Lower leg skin (tissue), 3 donors: ENCODE data around the gene NPIPB8.

ENCODE experiments used
- CTCF ChIP-seq, 3 donors: fragments of 450-650 bp; IDR thresholded peaks; one replicate each; pipeline ENCODE4 v1.5.1; 2016; ENCODE audit warnings: antibody characterized with exemption in 3 of 3, mild to moderate bottlenecking in 3 of 3, moderate library complexity in 2 of 3
- POLR2A ChIP-seq, 2 donors: fragments of 450-650 bp; IDR thresholded peaks; one replicate each; pipeline ENCODE4 v1.6.1; 2016 to 2017; ENCODE audit warnings: antibody characterized with exemption in 2 of 2, mild to moderate bottlenecking in 1 of 2, moderate library complexity in 1 of 2

DNA sequence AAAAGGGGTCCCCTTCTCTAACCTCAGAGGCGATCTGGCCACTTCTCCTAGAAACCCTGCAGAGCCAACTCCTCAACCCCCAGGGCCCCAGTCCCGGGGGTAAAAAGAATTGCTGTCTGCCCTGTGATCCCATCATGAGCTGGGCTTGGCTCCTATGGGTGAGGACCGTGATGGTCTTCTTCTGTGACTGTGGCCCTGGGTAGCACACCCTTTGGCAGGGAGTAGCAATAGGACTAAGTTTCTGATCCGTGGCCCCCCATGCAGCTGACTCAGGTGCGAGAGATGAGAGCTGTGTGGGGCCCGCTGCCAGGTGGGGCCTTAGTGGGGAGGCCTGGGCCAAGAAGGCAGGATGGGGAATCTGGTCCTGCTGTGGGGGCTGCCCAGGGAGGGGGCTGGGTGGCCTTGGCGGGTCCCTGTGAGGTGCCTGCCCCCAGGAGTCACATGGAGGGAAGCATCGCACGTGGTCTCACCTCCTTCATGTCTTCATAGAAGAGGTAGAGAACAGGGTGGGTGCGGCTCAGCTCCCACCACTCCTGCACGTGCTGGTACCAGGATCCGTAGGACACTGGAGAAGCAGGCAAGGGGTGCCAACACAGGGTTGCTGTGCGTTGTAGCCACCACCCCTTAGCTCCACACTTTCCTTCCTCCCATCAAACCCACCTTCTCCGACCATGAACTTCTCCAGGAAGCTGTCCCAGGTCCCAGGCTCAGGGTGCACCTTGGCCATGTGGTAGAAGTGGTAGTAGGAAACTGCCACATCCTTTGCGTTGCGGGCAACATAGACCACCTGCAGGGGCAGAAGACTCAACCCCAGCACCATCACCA is 31.4 kb upstream of the NPIPB8 start:
- TF ChIP-seq CTCF (IDR thresholded peaks at IDR 0.05) (no peak), POLR2A (IDR thresholded peaks at IDR 0.05) (no peak)
